NCI-H526 treated with DMSO at 0.1 percent for 48 hours (cell line): ENCODE measurements around the gene FIS1.

Experiments used
- DNase-seq: peaks from one replicate; lab custom pipeline; 2025; lab: John Stamatoyannopoulos, UW

The FIS1 gene

GRCh38 chr7:101233907-101234547 is 10.9 kb downstream of the FIS1 start:
- no peak for DNase-seq

GRCh38 chr7:101232141-101232850 is 12.6 kb downstream of the FIS1 start:
- peak; percentile 57 for DNase-seq

GRCh38 chr7:101231644-101232043 is 13.2 kb downstream of the FIS1 start:
- no peak for DNase-seq

GRCh38 chr7:101226721-101227120 is 18.2 kb downstream of the FIS1 start:
- DNase-seq = no peak

GRCh38 chr7:101225650-101226049 is 19.2 kb downstream of the FIS1 start:
- DNase-seq = no peak

GRCh38 chr7:101223528-101223927 is 21.4 kb downstream of the FIS1 start:
- DNase-seq = no peak

GRCh38 chr7:101222275-101222830 is 22.5 kb downstream of the FIS1 start:
- no peak for DNase-seq

GRCh38 chr7:101220295-101220694 is 24.6 kb downstream of the FIS1 start:
- DNase-seq = no peak

- no peak for DNase-seq
Measured at GRCh38 chr7:101218236-101219125, 26.4 kb downstream of the FIS1 start.

- peak; percentile 98 for DNase-seq
Measured at GRCh38 chr7:101217388-101218235, 27.3 kb downstream of the FIS1 start, which contains the start of the genes PLOD3 and ZNHIT1. TSS of gene PLOD3 (minus strand) at chr7:101217581. CDS start at chr7:101217274, 307 bp downstream. TSS of gene ZNHIT1 (plus strand) at chr7:101218165. CDS start at chr7:101218196, 31 bp downstream.

GRCh38 chr7:101216860-101217387 is 28.0 kb downstream of the FIS1 start:
- no peak for DNase-seq

GRCh38 chr7:101216001-101216859 is 28.7 kb downstream of the FIS1 start:
- DNase-seq = no peak

- no peak for DNase-seq
Measured at GRCh38 chr7:101212014-101212413, 32.9 kb downstream of the FIS1 start.

GRCh38 chr7:101211501-101211900 is 33.4 kb downstream of the FIS1 start:
- DNase-seq = no peak

- DNase-seq = no peak
Measured at GRCh38 chr7:101210143-101210542, 34.7 kb downstream of the FIS1 start.

GRCh38 chr7:101208794-101209193 is 36.1 kb downstream of the FIS1 start:
- DNase-seq = no peak

- DNase-seq = no peak
Measured at GRCh38 chr7:101207459-101207858, 37.4 kb downstream of the FIS1 start.

- DNase-seq = no peak
Measured at GRCh38 chr7:101206665-101207042, 38.2 kb downstream of the FIS1 start.

- DNase-seq = no peak
Measured at GRCh38 chr7:101205901-101206664, 38.8 kb downstream of the FIS1 start.
